ENCODE data around the gene EXD3. TPM values are rescaled to one million over a fixed set of nuclear protein-coding genes. Genes with fewer than 3 reads are reported as not detected.
A peak's percentile ranks its signal among the peaks of the same experiment; 100 is the strongest.

The EXD3 gene
- polyA plus RNA-seq, 6 donors from 2014 or later, result 2.3 to 7.5 (median 4.5) TPM; not detected in 1

DNA sequence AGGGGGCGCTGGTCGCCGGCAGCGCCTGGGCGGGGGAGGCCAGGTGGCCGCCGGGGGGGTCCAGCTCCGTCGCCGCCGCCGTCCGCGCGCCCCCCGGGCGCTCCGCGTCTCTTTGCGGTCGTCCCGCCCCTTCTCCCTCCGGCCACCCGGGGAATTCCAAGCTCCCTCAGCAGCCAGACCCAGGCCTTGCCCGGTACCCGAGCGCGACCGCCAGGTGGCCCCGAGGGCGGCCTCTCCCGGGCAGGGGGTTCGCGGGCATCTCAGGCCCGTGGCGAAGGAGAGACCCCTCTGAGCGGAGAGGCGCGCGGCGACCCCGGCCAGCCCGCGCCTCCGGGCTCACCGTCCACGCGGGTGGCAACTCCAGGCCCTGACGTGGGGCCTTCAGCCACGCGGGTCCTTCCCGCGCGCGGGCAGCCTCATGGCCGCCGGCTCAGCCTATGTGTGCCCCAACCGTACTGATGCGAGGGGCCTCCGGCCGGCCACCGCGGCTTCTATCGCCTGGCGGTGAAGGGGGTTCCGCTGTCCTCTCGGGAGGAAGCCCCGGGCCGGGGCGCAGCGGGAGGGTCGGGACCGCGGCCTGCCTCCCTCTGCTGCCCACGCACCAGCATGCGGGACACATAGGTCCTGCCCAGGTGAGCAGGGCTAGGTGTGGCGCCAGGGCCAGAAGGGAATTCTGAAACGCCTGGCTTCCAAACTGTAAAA lies 120.4 kb downstream of the EXD3 start:
- peaks cover 11 to 29% (median 13%) of the 10 kb centered on the region in 3 donors for H3K4me1 Mint-ChIP-seq
- no peaks in the 10 kb centered on the region for H3K36me3 Mint-ChIP-seq
- no peaks in the 10 kb centered on the region for H3K9me3 Mint-ChIP-seq
- H3K27me3 Mint-ChIP-seq, result peaks cover 7 to 42% (median 9%) of the 10 kb centered on the region in 3 donors
- peak overlapping the region in 6 of 8 donors; percentile 15 to 69 (median 52) for H3K4me3 Mint-ChIP-seq
- DNase-seq, result no peak
- peak overlapping the region in 1 of 6 donors; percentile 69 for H3K27ac Mint-ChIP-seq
- peak; percentile 64 to 66 for ATAC-seq (ENCODE audit: low read depth in 2 of 2)

DNA sequence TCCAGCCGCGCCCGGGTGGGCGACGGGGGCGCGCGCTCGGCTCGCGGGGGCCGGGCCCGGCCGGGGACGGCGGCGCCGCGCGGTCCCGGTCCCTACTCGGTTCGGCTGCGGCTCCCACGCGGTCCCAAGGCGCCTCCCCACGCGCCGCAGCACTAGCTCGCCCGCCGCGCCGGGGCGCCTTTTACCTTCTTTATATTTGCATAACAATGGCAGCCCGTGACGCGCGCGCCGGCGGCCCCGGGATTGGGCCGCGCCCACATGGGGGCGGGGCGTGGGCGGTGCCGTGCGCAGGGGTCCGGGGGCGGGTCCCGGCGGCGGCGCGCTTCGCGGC lies 120.9 kb downstream of the EXD3 start, which contains the start of gene NRARP:
Gene NRARP (minus strand): TSS at position 154 of the 331 bp plus-strand sequence. CDS start 343 bp downstream, outside the sequence.
- Mint-ChIP-seq H3K27ac (peak within 1 kb of the TSS in 1 of 6 donors; percentile 69), H3K36me3 (no peaks in the 10 kb centered on the region), H3K9me3 (no peaks in the 10 kb centered on the region)

DNA sequence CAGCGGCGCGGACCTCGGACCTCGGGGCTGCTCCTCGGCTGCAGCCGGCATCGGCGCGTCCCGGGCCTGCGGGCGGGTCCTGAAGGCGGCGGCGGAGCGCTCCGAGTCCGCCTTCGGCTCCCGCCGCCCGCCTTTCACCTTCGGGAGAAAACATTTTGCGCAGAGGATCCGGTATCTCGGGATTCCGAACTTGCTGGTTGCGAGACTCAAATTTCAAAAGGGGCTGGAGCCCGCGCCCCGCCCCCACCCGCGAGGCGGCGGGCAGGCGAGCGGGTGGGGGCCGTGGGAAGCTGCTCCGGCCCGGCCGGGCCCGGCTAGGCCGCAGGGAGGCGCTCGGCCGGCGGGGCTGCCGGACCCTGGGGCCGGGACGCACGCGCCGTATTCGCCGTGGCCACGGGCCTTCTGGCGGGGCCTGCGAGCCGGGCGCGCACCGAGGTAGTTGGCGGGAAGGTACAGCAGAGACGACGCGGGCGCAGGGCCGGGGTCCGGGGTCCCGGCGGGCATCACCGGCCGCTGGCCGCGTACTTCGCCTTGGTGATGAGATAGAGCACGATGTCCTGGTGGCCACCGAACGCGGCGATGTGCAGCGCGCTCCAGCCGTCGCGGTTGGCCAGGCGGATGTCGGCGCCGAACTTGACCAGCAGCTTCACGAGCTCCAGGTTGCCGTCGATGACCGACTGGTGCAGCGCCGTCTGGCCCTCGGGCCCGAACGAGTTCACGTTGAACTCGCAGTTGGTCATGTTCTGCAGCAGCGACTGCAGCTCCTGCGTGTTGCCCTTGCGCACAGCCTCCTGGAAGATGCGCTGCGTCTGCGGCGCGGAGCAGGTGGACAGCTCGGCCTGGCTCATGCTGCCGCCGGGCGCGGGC lies 121.6 kb downstream of the EXD3 start:
- Mint-ChIP-seq H3K36me3 (no peaks in the 10 kb centered on the region), H3K4me3 (peak overlapping the region; percentile 63 to 91 (median 76)), H3K27me3 (peaks cover 13 to 43% (median 18%) of the 10 kb centered on the region in 3 donors), H3K4me1 (peaks cover 16 to 28% (median 20%) of the 10 kb centered on the region in 3 donors), H3K9me3 (no peaks in the 10 kb centered on the region), H3K27ac (peak overlapping the region in 1 of 6 donors; percentile 69)
- ATAC-seq (ENCODE audit: low read depth in 2 of 2), result peak; percentile 5 to 6
- DNase-seq, result no peak

More for the DNA sequence above, 120.9 kb downstream of the EXD3 start, which contains the start of gene NRARP:
- H3K4me1 Mint-ChIP-seq, result peaks cover 10 to 28% (median 15%) of the 10 kb centered on the region in 3 donors
- peak within 1 kb of the TSS; percentile 52 to 86 (median 66) for H3K4me3 Mint-ChIP-seq
- DNase-seq (peak; percentile 95), ATAC-seq (ENCODE audit: low read depth in 2 of 2) (peak; percentile 86 to 87)
- peaks cover 11 to 43% (median 13%) of the 10 kb centered on the region in 3 donors for H3K27me3 Mint-ChIP-seq

DNA sequence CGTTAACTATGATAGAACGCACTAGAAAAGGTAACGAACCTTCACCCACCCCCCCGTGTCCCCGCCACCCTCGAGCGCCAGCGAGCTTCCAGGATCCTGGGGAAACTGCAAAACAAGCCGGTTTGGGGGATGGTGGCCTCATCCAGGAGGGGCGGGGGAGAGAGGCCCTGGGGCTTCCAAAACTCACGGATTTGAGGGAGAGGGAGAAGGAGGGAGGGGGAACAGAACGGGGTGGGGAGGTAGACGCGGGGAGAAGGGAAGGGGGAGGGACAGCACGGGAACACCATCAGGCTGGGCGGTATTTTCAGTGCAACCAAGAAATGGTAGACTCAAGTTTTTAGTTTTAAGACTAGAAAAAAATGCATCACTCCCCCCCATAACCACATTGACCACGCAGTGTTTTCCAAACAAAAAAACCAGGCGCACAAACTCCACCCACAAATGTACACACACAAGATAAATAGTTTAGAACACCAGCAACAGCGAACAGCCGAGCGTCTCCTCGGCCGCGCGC lies 122.3 kb downstream of the EXD3 start:
- Mint-ChIP-seq H3K36me3 (no peaks in the 10 kb centered on the region), H3K4me3 (peak overlapping the region; percentile 67 to 91 (median 76)), H3K27ac (peak overlapping the region in 4 of 6 donors; percentile 12 to 63 (median 39)), H3K4me1 (peaks cover 16 to 21% (median 20%) of the 10 kb centered on the region in 3 donors), H3K9me3 (no peaks in the 10 kb centered on the region), H3K27me3 (peaks cover 13 to 43% (median 20%) of the 10 kb centered on the region in 3 donors)
- DNase-seq (no peak), ATAC-seq (ENCODE audit: low read depth in 2 of 2) (no peak)

DNA sequence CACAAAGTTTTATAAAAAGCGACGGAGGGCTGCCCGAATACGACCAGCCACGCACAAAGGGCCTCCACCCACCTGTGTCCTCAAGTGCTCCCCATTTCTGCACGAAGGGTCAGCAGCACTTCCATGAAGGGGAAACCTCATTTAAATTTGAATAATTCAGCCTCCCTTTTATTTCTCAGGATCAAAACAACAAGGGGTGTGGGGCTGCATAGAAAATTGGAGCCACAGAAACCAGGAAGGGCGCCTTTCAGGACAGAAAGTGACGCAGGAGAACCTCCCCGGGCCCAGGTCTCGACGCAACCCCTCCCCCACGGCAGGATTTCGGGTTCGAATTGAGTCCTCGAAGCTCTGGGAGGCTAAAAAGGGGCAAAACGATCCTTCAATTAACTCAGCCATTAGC lies 123.0 kb downstream of the EXD3 start:
- Mint-ChIP-seq H3K27me3 (peaks cover 13 to 37% (median 20%) of the 10 kb centered on the region in 3 donors), H3K9me3 (no peaks in the 10 kb centered on the region), H3K27ac (peak overlapping the region in 1 of 6 donors; percentile 82), H3K36me3 (no peaks in the 10 kb centered on the region), H3K4me1 (peaks cover 13 to 16% (median 16%) of the 10 kb centered on the region in 3 donors), H3K4me3 (peak overlapping the region; percentile 15 to 66 (median 62))
- no peak for ATAC-seq (ENCODE audit: low read depth in 2 of 2)
- no peak for DNase-seq

DNA sequence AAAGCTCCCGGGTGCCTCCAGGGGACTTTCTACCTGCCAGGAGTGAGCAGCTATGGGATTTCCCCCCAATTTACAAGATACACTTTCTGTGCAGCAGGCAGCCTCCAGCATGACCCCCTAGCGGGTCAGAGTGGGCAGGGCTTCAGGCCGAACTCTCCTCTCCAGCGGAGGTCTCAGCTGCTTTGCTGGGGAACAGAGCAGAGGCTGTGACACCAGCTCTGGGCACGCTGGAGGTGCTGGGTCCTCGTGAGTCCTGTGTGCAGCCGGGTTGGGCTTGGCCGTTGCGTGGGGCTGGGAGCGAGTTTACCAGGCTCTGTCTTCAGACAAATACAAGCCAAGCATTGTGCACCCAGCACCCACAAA lies 123.8 kb downstream of the EXD3 start:
- Mint-ChIP-seq H3K4me1 (peaks cover 13 to 21% (median 16%) of the 10 kb centered on the region in 3 donors), H3K36me3 (no peaks in the 10 kb centered on the region), H3K27me3 (peaks cover 17 to 41% (median 20%) of the 10 kb centered on the region in 3 donors), H3K4me3 (peak overlapping the region in 2 of 8 donors; percentile 15 to 60), H3K27ac (no peak overlapping the region), H3K9me3 (peaks cover 0 to 2% (median 0%) of the 10 kb centered on the region in 7 donors)
- DNase-seq (no peak), ATAC-seq (ENCODE audit: low read depth in 2 of 2) (no peak)

DNA sequence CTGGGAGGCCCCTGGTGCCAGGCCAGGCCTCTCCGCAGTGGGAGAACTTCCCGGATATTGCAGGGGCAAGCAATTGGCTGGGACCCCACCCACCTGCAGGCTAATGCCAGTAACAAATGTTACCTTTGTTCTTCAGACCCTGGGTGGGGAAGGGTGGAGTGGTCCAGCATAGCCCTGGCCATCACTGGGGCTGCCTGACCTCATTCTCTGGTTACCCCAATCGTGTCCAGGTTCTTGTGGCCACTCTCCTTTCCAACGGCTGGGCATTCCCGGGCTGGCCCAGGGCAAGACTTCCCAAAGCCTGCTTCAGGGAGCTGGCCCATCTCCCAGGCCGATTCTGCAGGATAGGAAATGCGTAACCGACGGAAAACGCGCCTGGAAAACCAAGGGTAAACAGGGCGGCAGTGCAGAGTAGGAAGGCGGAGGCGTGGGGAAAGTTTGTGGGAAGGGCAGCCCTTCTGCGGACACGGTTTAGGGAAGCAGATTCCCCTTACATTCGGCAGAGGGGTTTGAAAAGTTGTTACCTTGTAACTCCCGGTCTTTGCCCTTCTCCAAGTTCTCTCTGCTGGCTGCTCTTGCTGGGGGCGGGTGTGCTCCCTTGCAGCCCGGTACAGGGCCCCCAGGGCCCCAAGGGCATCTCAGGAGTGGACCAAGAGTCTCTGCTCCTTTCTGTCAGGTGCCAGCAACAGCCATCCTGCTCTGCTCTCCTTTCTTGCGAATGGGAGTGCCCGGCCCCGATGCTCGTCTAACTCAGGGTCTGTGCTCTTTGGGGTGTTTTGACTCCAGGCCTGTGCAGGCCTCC lies 124.4 kb downstream of the EXD3 start:
- H3K4me3 Mint-ChIP-seq, result peak overlapping the region in 2 of 8 donors; percentile 15 to 35
- no peak for ATAC-seq (ENCODE audit: low read depth in 2 of 2)

DNA sequence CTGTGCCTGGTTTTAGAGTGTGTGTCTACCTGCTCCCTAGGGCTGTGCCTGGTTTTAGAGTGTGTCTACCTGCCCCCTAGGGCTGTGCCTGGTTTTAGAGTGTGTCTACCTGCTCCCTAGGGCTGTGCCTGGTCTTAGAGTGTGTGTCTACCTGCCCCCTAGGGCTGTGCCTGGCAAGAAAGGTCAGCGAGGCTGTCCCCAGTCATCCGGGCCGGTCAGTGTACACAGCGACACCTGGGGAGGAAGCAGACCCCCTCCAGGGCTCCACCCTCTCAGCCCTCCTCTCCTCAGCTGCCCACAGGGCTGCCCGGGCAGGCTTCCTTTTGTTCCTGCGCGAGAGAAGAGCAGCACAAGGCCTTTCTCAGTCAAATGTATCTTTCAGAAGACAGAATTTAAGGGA lies 125.0 kb downstream of the EXD3 start:
- peaks cover 0 to 2% (median 0%) of the 10 kb centered on the region in 7 donors for H3K9me3 Mint-ChIP-seq
- H3K36me3 Mint-ChIP-seq, result no peaks in the 10 kb centered on the region
- H3K4me1 Mint-ChIP-seq, result peaks cover 13 to 19% (median 16%) of the 10 kb centered on the region in 3 donors
- no peak overlapping the region for H3K27ac Mint-ChIP-seq
- peak overlapping the region in 1 of 8 donors; percentile 27 for H3K4me3 Mint-ChIP-seq
- DNase-seq (no peak), ATAC-seq (ENCODE audit: low read depth in 2 of 2) (no peak)
- H3K27me3 Mint-ChIP-seq, result peaks cover 21 to 43% (median 26%) of the 10 kb centered on the region in 3 donors

More for the DNA sequence above, 124.4 kb downstream of the EXD3 start:
- Mint-ChIP-seq H3K27ac (no peak overlapping the region), H3K36me3 (no peaks in the 10 kb centered on the region), H3K27me3 (peaks cover 19 to 40% (median 23%) of the 10 kb centered on the region in 3 donors), H3K9me3 (peaks cover 0 to 2% (median 0%) of the 10 kb centered on the region in 7 donors), H3K4me1 (peaks cover 13 to 21% (median 16%) of the 10 kb centered on the region in 3 donors)
- no peak for DNase-seq

DNA sequence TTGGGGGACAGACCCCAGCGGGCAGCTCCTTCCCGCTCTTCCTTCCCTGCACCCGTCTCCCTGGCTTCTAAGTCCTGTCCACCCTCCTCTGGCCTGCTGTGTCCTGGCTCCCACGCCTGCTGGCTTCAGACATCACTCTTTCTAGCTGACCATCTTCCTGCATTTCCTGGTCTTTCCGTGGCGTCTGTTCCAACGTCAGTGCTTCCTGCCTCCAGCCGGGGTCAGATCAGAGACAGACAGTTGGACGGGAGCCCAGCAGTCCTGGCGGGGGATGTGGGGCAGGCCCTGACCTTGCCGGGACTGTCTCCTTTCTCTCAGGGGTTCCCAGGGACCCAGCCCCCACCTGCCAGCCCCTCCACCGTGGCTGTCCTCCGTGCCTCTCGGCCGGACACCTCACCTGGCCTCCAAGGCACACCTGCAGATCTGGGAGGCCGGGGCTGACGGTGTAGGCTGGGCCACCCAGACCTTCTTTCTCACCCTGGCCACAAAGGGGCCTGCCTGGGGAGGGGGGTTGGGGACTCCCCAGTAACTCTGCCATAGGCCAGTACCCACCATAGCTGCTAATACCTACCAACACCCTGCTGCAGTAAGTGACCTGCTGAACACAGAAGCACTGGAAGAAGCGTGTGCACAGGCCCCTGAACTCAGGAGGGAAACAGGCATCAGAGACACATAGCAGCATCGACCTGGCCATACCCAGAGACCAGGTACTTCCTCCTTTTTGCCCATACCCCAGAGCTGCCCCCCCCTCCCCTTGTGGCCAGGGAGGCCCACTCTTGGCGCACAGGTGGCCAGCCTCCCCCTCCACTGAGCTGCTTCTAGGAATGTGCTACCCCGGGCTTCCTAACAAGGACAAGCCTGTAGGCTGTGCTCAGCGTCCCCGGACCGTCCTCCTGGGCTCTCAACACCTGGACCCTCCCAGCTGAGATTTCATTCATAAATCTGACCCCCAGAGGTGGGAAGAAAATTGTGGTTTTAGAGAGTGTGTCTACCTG lies 126.0 kb downstream of the EXD3 start:
- H3K27ac Mint-ChIP-seq, result peak overlapping the region in 4 of 6 donors; percentile 2 to 62 (median 56)
- H3K4me3 Mint-ChIP-seq, result peak overlapping the region; percentile 65 to 92 (median 82)
- H3K27me3 Mint-ChIP-seq, result peaks cover 21 to 43% (median 26%) of the 10 kb centered on the region in 3 donors
- ATAC-seq (ENCODE audit: low read depth in 2 of 2) (no peak), DNase-seq (no peak)
- peaks cover 0 to 2% (median 0%) of the 10 kb centered on the region in 7 donors for H3K9me3 Mint-ChIP-seq
- H3K36me3 Mint-ChIP-seq, result no peaks in the 10 kb centered on the region
- H3K4me1 Mint-ChIP-seq, result peaks cover 13 to 18% (median 16%) of the 10 kb centered on the region in 3 donors

DNA sequence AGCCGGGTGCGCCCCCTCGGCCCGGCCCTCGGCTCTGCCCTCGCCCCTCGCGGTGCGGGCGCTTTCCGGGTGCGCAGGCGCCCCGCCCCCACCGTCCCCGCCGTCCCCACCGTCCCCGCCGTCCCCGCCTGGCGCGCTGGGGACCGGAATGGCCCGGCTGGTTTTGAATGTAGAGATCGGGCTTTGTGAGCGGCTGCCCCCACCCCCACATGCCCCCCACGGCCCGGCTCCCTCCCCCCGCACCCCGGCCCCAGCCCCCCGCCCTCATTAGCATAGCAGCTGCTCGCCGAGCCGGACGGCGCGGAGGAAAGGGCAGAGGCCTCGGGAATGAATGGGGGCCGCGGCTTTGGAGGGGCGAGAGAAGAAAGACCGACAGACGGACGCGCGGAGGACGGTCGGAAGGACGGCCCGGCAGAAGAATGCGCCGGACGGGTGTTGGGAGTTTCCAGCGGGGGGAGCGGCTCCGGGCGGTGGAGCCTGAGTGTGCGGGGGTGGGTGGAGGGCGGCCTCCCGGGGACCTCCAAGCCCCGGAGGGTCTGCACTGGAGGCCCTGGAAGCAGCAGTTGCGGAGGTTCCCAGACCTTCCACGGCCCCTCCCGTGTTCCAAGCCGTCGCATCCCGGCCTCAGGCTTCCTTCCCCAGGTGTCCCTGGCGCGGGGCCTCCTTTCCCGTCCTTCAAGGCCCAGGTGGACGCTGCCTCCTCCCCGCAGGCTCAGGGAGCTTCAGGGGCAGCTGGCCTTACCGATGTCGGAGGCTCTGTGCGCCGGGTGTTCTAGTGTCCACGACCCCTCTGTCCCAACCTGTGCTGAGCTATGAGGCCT lies 126.9 kb downstream of the EXD3 start:
- peaks cover 21 to 43% (median 26%) of the 10 kb centered on the region in 3 donors for H3K27me3 Mint-ChIP-seq
- peak overlapping the region; percentile 65 to 92 (median 82) for H3K4me3 Mint-ChIP-seq
- ATAC-seq (ENCODE audit: low read depth in 2 of 2) (peak; percentile 11 to 18), DNase-seq (no peak)
- H3K27ac Mint-ChIP-seq, result peak overlapping the region in 2 of 6 donors; percentile 51 to 60
- H3K9me3 Mint-ChIP-seq, result peaks cover 0 to 2% (median 0%) of the 10 kb centered on the region in 7 donors
- no peaks in the 10 kb centered on the region for H3K36me3 Mint-ChIP-seq
- peaks cover 13 to 18% (median 16%) of the 10 kb centered on the region in 3 donors for H3K4me1 Mint-ChIP-seq
